ENCODE results near the gene ERBIN.

ERBIN gene

DNA sequence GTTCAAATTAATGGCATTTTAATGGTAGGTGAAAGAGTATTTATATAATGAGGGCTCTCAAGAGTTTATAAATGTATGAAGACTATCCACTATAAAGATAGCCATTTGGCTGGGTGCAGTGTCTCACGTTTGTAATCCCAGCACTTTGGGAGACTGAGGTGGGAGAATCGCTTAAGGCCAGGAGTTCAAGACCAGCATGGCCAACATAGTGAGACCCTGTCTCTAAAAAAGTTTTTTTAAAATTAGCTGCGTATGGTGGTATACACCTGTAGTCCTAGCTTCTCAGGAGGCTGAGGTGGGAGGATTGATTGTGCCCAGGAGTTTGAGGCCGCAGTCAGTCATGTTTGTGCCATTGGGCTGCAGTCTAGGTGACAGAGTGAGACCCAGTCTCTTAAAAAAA is 61.6 kb downstream of the ERBIN start:
- DNase-seq (ENCODE audit: insufficient read length) (no peak), FAIRE-seq (no peak)
- no peak for TF ChIP-seq POLR2AphosphoS5 (IDR thresholded peaks at IDR 0.05; ENCODE audit: low read depth, low read length)
- no peak for TF ChIP-seq POLR2A (IDR thresholded peaks at IDR 0.05; ENCODE audit: low read depth, low read length)
- no peak for TF ChIP-seq TAF1 (IDR thresholded peaks at IDR 0.05; ENCODE audit: borderline replicate concordance, low read depth, low read length)

DNA sequence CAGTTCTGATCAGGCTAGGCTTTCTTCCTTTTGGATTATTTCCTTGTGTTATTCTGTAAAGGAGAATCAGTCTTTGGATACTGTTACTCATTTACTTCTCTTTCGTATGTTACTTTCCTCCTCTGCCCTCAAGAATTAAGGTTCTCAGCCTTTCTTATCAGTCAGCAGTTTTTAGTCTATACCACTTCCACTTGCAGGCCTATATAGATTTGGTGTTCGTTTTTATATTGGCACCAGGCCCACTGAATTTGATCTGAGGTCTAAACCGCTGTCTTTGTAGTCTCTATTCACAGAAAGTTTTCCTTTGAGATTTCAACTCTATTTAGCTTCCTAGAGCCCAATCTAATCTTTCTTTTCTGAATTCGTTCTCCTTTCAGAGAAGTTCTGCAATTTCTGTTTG is 62.8 kb downstream of the ERBIN start:
- FAIRE-seq (no peak), DNase-seq (ENCODE audit: insufficient read length) (no peak)
- no peak for TF ChIP-seq TAF1 (IDR thresholded peaks at IDR 0.05; ENCODE audit: borderline replicate concordance, low read depth, low read length)
- no peak for TF ChIP-seq POLR2AphosphoS5 (IDR thresholded peaks at IDR 0.05; ENCODE audit: low read depth, low read length)
- TF ChIP-seq POLR2A (IDR thresholded peaks at IDR 0.05; ENCODE audit: low read depth, low read length), result no peak

DNA sequence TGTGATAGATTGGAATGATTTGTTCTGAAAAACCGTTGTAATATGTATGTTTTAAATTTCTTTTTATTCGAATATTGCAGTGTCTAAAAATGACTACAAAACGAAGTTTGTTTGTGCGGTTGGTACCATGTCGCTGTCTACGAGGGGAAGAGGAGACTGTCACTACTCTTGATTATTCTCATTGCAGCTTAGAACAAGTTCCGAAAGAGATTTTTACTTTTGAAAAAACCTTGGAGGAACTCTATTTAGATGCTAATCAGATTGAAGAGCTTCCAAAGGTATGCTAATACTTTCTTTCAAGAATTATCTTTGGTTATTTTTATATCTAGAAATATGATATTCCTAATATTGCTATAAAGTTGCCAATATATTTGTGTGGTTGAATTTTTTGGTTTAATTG is 66.3 kb downstream of the ERBIN start:
- TF ChIP-seq POLR2A (IDR thresholded peaks at IDR 0.05; ENCODE audit: low read depth, low read length), result no peak
- TF ChIP-seq POLR2AphosphoS5 (IDR thresholded peaks at IDR 0.05; ENCODE audit: low read depth, low read length), result no peak
- no peak for TF ChIP-seq TAF1 (IDR thresholded peaks at IDR 0.05; ENCODE audit: borderline replicate concordance, low read depth, low read length)
- no peak for DNase-seq (ENCODE audit: insufficient read length)
- FAIRE-seq, result no peak

DNA sequence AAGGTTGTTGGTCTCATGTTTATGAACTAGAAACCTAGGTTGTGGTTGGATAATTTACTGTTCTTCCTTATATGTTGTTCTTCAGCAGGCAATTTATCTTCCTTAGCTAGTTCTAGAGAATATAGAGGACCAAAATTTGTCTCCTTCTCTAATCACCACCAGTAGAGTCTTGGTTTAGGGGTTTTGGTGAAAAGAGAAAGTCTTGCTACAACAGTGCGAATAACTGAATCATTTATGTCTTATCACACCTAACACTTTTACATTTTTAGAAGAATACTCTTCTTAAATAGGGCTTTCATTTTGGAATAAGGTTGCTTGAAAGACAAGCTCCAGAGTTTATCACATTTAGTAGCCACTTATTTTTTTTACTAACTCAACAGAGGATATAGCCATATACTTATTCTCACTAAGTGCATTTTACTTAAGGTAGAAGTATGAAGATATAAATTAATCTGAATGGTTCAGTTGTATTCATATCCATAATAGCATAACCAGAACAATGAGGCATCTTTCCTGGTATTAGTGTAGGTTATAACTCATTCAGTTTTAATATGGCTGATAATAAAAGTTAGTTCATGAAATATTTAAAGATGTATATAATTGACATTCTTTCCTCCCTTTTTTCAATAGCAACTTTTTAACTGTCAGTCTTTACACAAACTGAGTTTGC is 67.9 kb downstream of the ERBIN start:
- FAIRE-seq, result no peak
- DNase-seq (ENCODE audit: insufficient read length), result no peak
- TF ChIP-seq TAF1 (IDR thresholded peaks at IDR 0.05; ENCODE audit: borderline replicate concordance, low read depth, low read length) (no peak), POLR2AphosphoS5 (IDR thresholded peaks at IDR 0.05; ENCODE audit: low read depth, low read length) (no peak), POLR2A (IDR thresholded peaks at IDR 0.05; ENCODE audit: low read depth, low read length) (no peak)

DNA sequence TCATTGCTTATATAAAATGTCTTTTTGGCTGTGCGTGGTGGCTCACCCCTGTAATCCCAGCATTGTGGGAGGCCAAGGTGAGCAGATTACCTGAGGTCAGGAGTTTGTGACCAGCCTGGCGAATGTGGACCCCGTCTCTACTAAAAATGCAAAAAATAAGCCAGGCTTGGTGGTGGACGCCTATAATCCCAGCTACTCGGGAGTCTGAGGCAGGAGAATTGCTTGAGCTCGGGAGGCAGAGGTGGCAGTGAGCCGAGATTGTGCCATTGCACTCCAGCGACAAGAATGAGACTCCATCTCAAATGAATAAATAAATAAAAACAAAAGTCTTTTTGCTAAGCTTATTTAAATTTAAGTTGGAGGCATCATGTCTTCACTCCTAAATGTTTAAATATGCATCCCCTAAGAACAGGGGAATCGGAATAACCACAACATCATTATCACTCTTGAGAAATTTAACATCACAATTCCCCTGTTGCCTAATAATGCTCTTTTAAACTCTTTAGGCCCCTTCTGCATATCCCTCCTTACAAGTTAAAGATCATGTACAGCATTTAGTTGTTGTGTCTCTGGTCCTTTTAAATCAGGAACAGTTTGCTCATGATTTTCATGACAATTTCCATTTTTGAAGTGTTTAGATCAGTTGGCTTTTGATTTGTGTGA is 72.8 kb downstream of the ERBIN start:
- DNase-seq (ENCODE audit: insufficient read length) (no peak), FAIRE-seq (no peak)
- TF ChIP-seq TAF1 (IDR thresholded peaks at IDR 0.05; ENCODE audit: borderline replicate concordance, low read depth, low read length) (no peak), POLR2AphosphoS5 (IDR thresholded peaks at IDR 0.05; ENCODE audit: low read depth, low read length) (no peak), POLR2A (IDR thresholded peaks at IDR 0.05; ENCODE audit: low read depth, low read length) (no peak)

DNA sequence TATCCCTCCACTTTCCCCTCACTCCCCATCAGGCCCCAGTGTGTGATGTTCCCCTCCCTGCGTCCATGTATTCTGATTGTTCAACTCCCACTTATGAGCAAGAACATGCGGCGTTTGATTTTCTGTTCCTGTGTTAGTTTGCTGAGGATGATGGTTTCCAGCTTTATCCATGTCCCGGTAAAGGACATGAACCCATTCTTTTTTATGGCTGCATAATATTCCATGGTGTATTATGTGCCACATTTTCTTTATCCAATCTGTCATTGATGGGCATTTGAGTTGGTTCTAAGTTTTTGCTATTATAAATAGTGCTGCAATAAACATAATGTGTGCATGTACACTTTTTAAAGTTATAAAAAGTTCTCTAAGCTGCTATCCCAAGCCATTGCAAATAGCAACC is 75.6 kb downstream of the ERBIN start:
- no peak for DNase-seq (ENCODE audit: insufficient read length)
- FAIRE-seq, result no peak
- no peak for TF ChIP-seq TAF1 (IDR thresholded peaks at IDR 0.05; ENCODE audit: borderline replicate concordance, low read depth, low read length)
- no peak for TF ChIP-seq POLR2AphosphoS5 (IDR thresholded peaks at IDR 0.05; ENCODE audit: low read depth, low read length)
- TF ChIP-seq POLR2A (IDR thresholded peaks at IDR 0.05; ENCODE audit: low read depth, low read length), result no peak

DNA sequence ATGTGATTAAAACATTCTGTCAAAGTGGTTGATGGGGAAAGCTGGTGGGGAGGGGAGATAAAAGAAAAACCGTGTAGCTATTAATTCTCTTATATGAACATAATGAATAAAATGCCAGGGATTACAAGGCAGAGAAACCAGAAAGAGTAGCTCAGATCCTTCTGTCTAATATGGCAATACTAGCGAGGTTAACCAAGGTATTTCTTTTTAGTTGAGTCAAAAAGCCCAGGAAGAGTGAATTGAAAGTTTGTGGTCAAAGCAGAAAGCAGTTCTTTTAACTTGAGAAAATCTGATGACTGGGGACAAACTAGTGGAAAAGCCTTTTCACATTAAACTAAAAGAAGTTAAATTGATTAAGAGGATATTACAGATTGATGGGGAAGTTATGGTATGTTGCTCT is 76.0 kb downstream of the ERBIN start:
- DNase-seq (ENCODE audit: insufficient read length) (no peak), FAIRE-seq (no peak)
- TF ChIP-seq POLR2AphosphoS5 (IDR thresholded peaks at IDR 0.05; ENCODE audit: low read depth, low read length), result no peak
- no peak for TF ChIP-seq TAF1 (IDR thresholded peaks at IDR 0.05; ENCODE audit: borderline replicate concordance, low read depth, low read length)
- TF ChIP-seq POLR2A (IDR thresholded peaks at IDR 0.05; ENCODE audit: low read depth, low read length), result no peak

DNA sequence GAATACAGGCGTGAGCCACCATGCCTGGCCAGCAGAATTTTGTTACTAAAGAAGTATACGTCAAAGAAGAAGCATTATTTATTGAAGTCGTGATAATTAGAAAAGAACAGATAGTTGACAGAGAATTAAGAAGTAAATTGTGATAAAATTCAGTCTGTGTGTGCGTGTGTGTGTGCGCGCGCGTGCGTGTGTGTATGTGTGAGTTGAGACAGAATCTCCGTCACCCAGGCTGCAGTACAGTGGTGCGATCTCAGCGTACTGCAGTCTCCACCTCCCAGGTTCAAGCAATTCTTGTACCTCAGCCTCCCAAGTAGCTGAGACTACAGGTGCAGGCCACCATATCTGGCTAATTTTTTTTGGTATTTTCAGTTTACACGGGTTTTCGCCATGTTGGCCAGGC is 77.8 kb downstream of the ERBIN start:
- TF ChIP-seq TAF1 (IDR thresholded peaks at IDR 0.05; ENCODE audit: borderline replicate concordance, low read depth, low read length) (no peak), POLR2AphosphoS5 (IDR thresholded peaks at IDR 0.05; ENCODE audit: low read depth, low read length) (no peak), POLR2A (IDR thresholded peaks at IDR 0.05; ENCODE audit: low read depth, low read length) (no peak)
- FAIRE-seq (no peak), DNase-seq (ENCODE audit: insufficient read length) (no peak)

DNA sequence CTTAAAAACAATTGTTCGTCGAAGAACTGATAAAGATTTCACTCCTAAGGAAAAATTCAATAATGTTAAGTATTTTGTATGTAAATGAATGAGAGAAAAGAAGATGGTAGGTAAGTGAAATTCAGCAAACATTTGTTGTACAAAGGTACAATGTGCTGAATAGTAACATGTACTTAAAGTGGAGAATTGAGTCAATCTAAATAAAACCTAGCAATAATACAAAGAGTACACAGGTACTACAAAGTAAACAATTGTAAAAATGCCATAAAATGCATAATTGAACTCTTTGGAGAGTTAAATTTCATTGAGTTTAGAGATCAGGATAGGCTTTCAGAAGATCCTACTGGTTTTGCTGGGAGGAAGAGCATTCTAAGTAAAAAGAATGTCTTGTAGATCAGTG is 82.9 kb downstream of the ERBIN start:
- DNase-seq (ENCODE audit: insufficient read length), result no peak
- no peak for TF ChIP-seq TAF1 (IDR thresholded peaks at IDR 0.05; ENCODE audit: borderline replicate concordance, low read depth, low read length)
- FAIRE-seq, result peak; percentile 5

DNA sequence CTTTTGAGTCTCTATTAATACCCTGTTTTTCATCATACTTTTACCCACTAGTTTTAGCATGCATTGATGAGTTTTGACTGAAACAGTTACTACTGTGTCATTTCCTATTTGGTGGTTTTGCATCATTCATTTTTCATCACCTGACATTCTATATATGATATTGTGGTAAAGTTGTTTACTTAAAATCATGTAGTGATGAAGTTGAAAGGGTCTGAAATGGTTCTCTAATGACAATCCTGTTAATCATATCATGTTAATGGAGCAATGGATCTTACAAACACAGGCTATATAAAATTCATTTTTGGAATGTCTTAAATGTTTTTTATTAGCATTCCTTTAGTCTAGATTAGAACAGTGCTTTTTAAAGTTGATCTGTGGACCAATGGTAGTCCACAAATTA is 84.1 kb downstream of the ERBIN start:
- FAIRE-seq, result peak; percentile 71
- no peak for TF ChIP-seq TAF1 (IDR thresholded peaks at IDR 0.05; ENCODE audit: borderline replicate concordance, low read depth, low read length)
- no peak for TF ChIP-seq POLR2A (IDR thresholded peaks at IDR 0.05; ENCODE audit: low read depth, low read length)
- TF ChIP-seq POLR2AphosphoS5 (IDR thresholded peaks at IDR 0.05; ENCODE audit: low read depth, low read length), result no peak
- DNase-seq (ENCODE audit: insufficient read length), result no peak

DNA sequence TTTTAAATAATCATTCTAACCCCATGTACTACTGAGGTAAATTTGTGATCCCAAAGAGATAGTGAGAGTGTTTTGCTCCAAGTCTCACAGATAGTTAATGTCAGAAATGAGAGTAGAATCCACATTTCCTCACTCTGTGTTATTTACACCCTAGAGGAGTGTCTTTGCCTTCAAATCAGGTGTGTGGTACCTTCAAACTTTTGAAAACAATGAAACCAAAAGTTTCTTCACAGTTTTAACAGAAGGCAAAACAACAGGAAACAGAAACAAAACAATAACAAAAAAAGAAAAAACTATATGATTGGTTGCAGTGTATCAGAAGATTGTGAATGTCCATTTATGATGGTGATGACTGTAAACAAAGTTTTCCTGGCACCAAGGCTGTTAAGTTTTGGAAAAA is 85.9 kb downstream of the ERBIN start:
- FAIRE-seq, result peak; percentile 40
- TF ChIP-seq POLR2A (IDR thresholded peaks at IDR 0.05; ENCODE audit: low read depth, low read length), result no peak
- no peak for TF ChIP-seq TAF1 (IDR thresholded peaks at IDR 0.05; ENCODE audit: borderline replicate concordance, low read depth, low read length)
- no peak for TF ChIP-seq POLR2AphosphoS5 (IDR thresholded peaks at IDR 0.05; ENCODE audit: low read depth, low read length)

DNA sequence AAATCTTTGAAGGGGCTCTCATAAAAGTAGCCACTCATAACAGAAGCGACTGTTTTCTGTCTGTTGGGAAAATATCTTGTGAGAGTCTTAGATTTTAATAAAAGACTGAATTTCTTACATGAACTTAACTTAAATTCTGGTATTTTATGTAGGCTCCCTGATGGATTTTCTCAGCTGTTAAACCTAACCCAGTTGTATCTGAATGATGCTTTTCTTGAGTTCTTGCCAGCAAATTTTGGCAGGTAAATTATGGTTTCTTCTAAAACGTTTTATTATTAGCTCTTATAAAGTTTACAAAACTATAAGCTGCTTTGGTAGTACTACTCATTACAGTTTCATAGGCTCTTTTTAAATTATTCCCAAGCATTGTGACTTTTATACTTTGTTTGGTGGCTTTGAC is 87.0 kb downstream of the ERBIN start:
- FAIRE-seq, result no peak
- TF ChIP-seq TAF1 (IDR thresholded peaks at IDR 0.05; ENCODE audit: borderline replicate concordance, low read depth, low read length) (no peak), POLR2AphosphoS5 (IDR thresholded peaks at IDR 0.05; ENCODE audit: low read depth, low read length) (no peak), POLR2A (IDR thresholded peaks at IDR 0.05; ENCODE audit: low read depth, low read length) (no peak)
- no peak for DNase-seq (ENCODE audit: insufficient read length)

More for the DNA sequence above, 85.9 kb downstream of the ERBIN start:
- no peak for DNase-seq (ENCODE audit: insufficient read length)
